HG03354 (cell line): ENCODE data around the gene TAF10.
A peak's percentile ranks its signal among the peaks of the same experiment; 100 is the strongest.

ENCODE experiments used
- ATAC-seq: cut with Tn5 transposase; IDR thresholded peaks from one replicate; pipeline ENCODE4 v1.9.1; 2021; ENCODE audit warnings: mild to moderate bottlenecking; ENCODE audit not compliant: unreplicated experiment, poor library complexity, severe bottlenecking

TAF10 gene

GRCh38 chr11:6612213-6613041 lies at the start of gene TAF10:
TSS of gene TAF10 (minus strand) at chr11:6612216. CDS start at chr11:6612189, 27 bp downstream.
- ATAC-seq, result peak; percentile 91

DNA sequence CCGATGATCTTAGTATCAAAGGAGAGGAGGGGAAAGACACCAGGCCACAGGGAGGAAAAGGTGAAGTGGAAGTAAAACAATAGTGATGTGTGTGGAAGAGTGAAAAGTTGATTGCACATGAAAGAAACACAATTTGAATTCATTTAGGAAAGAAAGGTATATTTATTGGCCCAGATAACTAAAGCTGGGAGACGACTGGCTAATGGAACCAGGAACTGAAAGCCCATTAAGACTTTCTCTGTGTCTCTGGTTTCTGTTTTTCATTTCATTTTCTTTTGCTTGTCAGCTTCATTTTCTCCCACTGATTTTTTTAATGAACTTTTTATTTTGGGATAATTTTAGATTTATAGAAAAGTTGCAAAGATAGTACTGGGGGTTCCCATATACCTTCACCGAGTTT lies 48.7 kb upstream of the TAF10 start:
- no peak for ATAC-seq

- ATAC-seq, result no peak
Measured at GRCh38 chr11:6658647-6659046, 46.6 kb upstream of the TAF10 start.

DNA sequence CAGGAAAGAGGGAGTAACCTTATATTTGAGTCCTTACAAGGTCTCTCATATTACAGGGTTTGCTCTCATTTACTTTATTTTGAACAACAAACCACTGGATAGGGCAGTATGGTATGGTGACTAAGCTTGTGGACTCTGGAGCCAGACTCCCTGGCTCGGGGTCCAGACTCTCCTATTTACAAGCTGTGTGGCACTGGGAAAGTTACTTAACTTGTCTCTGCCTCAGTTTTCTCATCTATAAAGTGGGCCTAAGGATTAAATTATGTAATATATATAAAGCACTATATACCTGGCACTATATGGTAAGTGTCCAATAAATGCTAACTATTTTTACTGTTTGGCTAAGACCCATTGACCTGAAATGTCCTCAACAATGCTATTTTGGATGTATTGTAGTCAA lies 45.3 kb upstream of the TAF10 start:
- ATAC-seq, result no peak

DNA sequence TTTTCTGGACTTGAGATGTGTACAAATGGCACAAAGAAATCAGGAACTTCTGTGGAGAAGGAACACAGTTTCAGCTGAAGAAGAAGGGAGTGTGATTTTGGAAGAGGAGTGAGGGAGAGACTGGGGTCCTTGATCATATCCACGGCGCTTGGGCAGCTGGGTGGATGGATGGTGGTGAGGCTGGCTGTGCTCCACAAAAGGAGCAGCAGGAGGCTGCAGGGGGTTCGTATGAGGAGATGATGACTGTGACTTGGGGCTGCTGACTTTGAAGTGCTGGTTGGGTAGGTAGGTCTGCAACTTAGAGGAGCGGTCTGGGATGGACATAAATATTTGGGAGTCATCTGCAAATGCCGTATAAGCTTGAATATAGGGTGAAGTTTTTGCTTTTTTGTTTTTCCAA lies 44.9 kb upstream of the TAF10 start:
- no peak for ATAC-seq

GRCh38 chr11:6656584-6656915 lies 44.5 kb upstream of the TAF10 start:
- no peak for ATAC-seq

DNA sequence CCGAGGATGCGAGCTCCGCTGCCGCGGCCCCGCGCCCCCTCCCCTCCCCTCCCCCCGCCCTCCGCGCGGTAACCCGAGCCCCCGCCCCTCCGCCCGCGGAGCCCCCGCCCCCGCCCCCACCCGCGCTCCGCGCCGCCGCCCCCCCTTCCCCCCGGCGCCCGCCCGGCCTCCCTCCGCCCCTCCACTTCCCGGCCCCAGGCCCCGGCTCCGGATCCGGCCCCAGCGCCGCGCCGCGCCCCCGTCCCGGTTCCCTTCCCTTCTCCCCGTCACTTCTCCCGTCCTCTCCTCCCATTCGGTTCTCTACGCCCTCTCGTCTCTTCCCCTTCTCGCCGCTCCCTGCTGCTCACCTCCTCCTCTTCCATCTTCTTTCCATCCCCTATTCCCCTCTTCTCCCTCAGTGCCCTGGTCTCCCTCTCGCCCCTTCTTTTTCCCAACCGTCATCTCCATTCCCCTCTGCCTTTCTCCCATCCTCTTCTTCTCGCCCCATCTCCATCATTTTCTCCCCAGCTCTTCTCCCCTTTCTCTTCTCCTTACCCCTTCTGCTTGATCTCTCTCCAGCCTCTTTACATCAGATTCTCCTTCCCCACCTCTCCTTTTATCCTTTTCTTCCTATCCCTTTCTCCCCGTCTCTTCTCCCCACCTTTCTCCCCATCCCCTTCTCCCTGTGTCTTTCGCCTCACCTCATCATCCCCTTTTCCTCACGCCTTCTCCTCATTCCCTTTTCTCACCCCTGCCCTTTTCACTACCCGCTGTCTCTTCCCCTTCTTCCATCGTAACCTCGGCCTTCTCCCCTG lies 44.0 kb upstream of the TAF10 start, which contains the start of gene DCHS1:
TSS of gene DCHS1 (minus strand) at position 20 of the 794 bp plus-strand sequence. CDS start 14,196 bp downstream, outside the sequence.
- ATAC-seq, result no peak

- no peak for ATAC-seq
Measured at GRCh38 chr11:6655020-6655789, 43.2 kb upstream of the TAF10 start.

DNA sequence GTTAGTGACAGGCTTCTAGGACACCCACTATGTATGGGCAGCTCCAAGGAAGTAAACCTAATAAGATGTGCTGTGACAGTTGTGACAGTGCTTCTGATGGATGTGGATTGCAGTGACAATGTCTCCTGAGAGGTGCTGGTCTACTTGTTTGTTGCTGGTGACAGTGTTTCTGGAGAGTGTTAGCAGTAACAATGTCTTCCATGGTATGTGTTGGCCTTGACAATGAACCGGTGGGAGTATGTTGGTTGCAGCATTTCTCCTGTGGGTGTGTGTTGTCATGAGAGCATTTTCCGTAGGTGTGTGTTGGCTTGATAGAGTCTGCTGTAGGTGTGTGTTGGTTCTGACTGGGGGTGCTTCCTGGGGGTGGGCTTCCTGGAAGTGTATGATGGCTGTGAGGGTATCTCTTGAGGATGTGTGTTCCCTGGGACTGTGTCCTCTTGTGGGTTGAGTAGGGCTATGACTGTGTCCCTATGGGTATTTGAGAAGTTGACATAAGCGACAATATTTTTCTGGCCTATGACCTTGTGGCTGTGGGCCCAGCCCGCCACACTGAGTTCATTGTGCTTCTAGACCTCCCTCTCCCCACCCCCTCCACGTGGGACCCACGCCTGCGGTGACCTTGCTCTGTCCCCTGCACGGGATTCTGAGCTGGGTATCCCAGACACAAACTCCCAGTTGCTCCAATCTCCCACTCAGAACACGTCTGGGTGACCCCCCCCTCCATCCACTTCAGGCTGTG lies 42.4 kb upstream of the TAF10 start:
- no peak for ATAC-seq

- no peak for ATAC-seq
Measured at GRCh38 chr11:6653656-6654055, 41.6 kb upstream of the TAF10 start.

GRCh38 chr11:6653097-6653496 lies 41.1 kb upstream of the TAF10 start:
- ATAC-seq, result no peak

DNA sequence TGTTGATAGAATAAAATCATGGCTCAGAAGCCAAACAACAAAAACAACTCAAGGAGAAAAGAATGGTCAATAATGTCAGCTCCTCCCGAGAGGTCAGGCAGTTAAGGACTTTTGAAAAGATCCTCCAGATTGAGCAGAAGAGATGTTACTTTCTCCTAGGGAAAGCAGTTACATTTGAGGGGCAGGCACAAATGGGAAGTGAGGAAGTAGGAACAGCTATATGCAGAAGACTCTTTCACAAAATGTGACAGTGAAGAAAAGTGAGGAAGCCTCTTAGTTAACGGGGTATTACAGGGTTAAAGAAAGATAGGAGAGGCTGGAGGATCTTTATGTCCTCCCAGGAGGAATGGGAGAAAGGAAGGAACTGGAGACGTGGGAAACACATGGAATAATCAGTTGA lies 40.2 kb upstream of the TAF10 start:
- ATAC-seq, result no peak

DNA sequence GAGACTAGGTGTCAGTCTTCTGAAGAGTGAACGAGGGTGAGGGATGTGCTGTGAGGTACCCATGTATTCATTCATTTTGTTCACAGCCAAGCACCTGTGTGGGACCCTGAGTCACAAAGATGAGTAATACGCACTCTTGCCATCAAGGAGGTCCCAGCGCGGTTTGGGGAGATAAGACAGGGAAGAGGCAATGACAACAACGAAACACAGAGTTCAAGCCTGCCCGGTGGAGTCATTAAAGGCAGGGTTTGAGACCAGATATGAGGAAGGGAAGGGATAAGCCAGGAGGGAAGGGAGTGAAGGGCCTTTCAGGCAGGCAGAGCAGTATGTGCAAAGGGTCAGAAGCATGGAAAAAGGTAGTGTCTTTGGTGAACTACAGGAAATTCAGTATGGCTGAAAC lies 39.0 kb upstream of the TAF10 start:
- ATAC-seq, result no peak

GRCh38 chr11:6650104-6650503 lies 38.1 kb upstream of the TAF10 start:
- no peak for ATAC-seq

GRCh38 chr11:6648501-6648900 lies 36.5 kb upstream of the TAF10 start:
- no peak for ATAC-seq

GRCh38 chr11:6647836-6648235 lies 35.8 kb upstream of the TAF10 start:
- ATAC-seq, result no peak

GRCh38 chr11:6646918-6647679 lies 35.1 kb upstream of the TAF10 start:
- peak; percentile 90 for ATAC-seq

GRCh38 chr11:6646576-6646917 lies 34.5 kb upstream of the TAF10 start:
- ATAC-seq, result no peak

- peak; percentile 52 for ATAC-seq
Measured at GRCh38 chr11:6646071-6646470, 34.1 kb upstream of the TAF10 start.
